HG03565 (cell line): ENCODE data around the gene RHCG.

Source experiments
- ATAC-seq: cut with Tn5 transposase; IDR thresholded peaks from one replicate; pipeline ENCODE4 v1.9.1; 2021; ENCODE audit warnings: mild to moderate bottlenecking, moderate library complexity; ENCODE audit not compliant: unreplicated experiment

Gene RHCG

GRCh38 chr15:89496155-89497098 lies at the start of gene RHCG:
RHCG (minus strand) TSS chr15:89496583; CDS start chr15:89496544, 39 bp downstream.
- ATAC-seq = no peak

- no peak for ATAC-seq
Observed at GRCh38 chr15:89543389-89543788, 47.0 kb upstream of the RHCG start.

- ATAC-seq = no peak
Observed at GRCh38 chr15:89542369-89542768, 46.0 kb upstream of the RHCG start.

GRCh38 chr15:89539027-89539426 lies 42.6 kb upstream of the RHCG start:
- no peak for ATAC-seq

- ATAC-seq = no peak
Observed at GRCh38 chr15:89533861-89534544, 37.6 kb upstream of the RHCG start.

GRCh38 chr15:89531796-89532537 lies 35.6 kb upstream of the RHCG start:
- no peak for ATAC-seq

GRCh38 chr15:89530976-89531375 lies 34.6 kb upstream of the RHCG start:
- ATAC-seq = no peak

GRCh38 chr15:89528757-89529352 lies 32.5 kb upstream of the RHCG start:
- no peak for ATAC-seq

GRCh38 chr15:89526601-89527441 lies 30.4 kb upstream of the RHCG start:
- ATAC-seq = no peak

- ATAC-seq = no peak
Observed at GRCh38 chr15:89526181-89526580, 29.8 kb upstream of the RHCG start.

- no peak for ATAC-seq
Observed at GRCh38 chr15:89524184-89524583, 27.8 kb upstream of the RHCG start.

GRCh38 chr15:89523101-89523500 lies 26.7 kb upstream of the RHCG start:
- no peak for ATAC-seq

GRCh38 chr15:89521605-89522004 lies 25.2 kb upstream of the RHCG start:
- ATAC-seq = no peak

GRCh38 chr15:89515477-89515876 lies 19.1 kb upstream of the RHCG start:
- no peak for ATAC-seq

- no peak for ATAC-seq
Observed at GRCh38 chr15:89514596-89515406, 18.4 kb upstream of the RHCG start.

GRCh38 chr15:89514186-89514585 lies 17.8 kb upstream of the RHCG start:
- ATAC-seq = no peak

- ATAC-seq = no peak
Observed at GRCh38 chr15:89513284-89513683, 16.9 kb upstream of the RHCG start.

GRCh38 chr15:89512631-89513030 lies 16.2 kb upstream of the RHCG start:
- no peak for ATAC-seq

- no peak for ATAC-seq
Observed at GRCh38 chr15:89506026-89506686, 9.8 kb upstream of the RHCG start.
